DMS153 treated with DMSO at 0.1 percent for 48 hours (cell line): ENCODE data around the gene MITF.
"Not testable (repeated sequence)": the region's sequence is repeated elsewhere in the genome, so short reads cannot be mapped to it uniquely, and the experiment has no call there.

Source experiments
- DNase-seq: peaks from one replicate; lab custom pipeline; 2025; ENCODE audit not compliant: unreplicated experiment; lab: John Stamatoyannopoulos, UW

Gene MITF

GRCh38 chr3:69906351-69906966 is 167.2 kb downstream of the MITF start:
- no peak for DNase-seq

GRCh38 chr3:69907554-69907953 is 168.3 kb downstream of the MITF start:
- DNase-seq, result no peak

DNA sequence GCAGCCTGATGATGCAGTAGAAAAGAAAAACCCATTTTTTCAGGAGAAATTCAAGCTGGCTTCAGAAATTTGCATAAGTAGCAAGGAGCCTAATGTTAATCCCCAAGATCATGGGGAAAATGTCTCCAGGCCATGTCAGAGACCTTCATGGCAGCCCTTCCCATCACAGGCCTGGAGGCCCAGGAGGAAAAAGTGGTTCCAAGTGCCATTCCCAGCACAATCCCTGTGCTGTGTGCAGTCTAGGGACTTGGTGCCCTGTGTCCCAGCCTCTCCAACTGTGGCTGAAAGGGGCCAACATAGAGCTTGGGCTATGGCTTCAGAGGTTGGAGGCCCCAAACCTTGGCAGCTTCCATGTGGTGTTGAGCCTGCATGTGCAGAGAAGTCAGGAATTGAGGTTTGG is 170.6 kb downstream of the MITF start:
- DNase-seq, result not testable (repeated sequence)

- no peak for DNase-seq
Measured at GRCh38 chr3:69913422-69913821, 174.2 kb downstream of the MITF start.

DNA sequence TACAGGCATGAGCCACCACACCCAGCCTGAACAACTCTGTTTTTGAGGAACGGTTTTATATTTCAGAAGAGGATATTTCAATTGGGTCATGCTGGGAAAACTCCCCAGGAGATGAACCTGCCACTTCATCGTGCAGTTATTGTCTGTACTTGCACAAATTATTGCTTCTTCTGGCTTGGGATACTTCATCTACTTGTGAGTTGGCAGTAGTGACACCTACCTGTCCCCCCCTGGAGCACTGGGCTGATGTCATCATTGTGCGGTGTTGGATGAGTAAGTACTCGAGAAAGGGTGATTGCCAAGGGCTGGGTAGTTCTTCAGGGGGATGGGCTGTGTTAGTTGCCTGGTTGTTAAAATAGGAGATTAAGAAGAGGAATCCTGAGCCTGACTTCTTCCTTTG is 175.1 kb downstream of the MITF start:
- DNase-seq, result no peak

- no peak for DNase-seq
Measured at GRCh38 chr3:69915726-69916125, 176.5 kb downstream of the MITF start.

DNA sequence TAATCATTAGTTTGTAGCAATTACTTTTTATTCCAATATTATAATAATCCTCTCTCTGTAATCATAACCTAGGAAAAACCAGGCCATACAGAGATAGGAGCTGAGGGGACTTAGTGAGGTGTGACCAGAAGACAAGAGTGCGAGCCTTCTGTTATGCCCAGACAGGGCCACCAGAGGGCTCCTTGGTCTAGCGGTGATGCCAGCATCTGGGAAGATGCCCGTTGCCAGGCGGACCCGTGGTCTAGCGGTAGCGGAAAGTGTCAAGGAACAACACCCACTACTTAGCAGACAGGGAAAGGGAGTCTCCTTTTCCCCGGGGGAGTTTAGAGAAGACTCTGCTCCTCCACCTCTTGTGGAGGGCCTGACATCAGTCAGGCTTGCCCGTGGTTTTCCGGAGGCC is 180.7 kb downstream of the MITF start:
- DNase-seq, result not testable (repeated sequence)

- DNase-seq, result no peak
Measured at GRCh38 chr3:69921651-69922050, 182.4 kb downstream of the MITF start.

DNA sequence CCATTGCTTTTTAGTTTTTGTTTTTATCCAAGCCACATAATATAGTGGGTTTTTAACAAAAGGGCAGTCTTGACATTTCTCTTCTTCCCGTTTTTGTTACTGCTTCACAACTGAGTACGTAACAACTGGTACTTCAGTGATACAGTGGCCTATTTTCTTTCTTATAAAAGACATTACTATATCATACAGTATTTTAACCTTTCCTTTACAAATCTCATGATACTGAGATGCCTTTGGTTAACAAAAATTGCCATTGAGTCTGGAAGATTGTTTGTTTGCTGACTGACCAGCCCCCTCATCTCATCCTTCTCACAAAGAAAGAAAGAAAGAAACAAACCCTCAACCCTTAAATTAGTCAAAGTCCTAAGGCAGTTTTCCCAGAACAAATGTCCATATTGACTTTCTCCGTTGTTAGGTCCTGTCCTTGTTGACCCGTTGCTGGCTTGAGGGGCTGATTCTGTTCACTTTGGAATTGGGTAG is 183.3 kb downstream of the MITF start:
- DNase-seq, result no peak

- no peak for DNase-seq
Measured at GRCh38 chr3:69925506-69925905, 186.2 kb downstream of the MITF start.

- no peak for DNase-seq
Measured at GRCh38 chr3:69926385-69926784, 187.1 kb downstream of the MITF start.

GRCh38 chr3:69927571-69927970 is 188.3 kb downstream of the MITF start:
- no peak for DNase-seq

DNA sequence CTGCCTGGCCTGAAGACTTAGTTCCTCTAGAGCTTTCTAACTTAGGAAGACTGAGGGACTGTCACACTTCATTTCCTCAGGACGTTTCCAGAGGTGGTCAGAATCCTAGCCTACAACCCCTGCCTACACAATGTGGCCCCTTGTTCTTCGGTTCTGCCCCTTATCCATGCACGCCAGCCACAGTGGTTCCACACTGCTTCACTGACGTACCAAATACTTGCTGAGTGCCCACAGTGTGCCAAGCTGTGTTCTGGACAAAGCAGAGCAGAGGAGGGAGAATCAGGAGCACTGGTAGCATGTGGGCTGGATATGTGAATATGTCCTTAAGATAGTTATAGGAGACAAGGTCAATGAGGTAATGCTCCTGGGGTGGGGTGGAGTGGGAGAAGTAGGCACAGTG is 189.8 kb downstream of the MITF start:
- no peak for DNase-seq

DNA sequence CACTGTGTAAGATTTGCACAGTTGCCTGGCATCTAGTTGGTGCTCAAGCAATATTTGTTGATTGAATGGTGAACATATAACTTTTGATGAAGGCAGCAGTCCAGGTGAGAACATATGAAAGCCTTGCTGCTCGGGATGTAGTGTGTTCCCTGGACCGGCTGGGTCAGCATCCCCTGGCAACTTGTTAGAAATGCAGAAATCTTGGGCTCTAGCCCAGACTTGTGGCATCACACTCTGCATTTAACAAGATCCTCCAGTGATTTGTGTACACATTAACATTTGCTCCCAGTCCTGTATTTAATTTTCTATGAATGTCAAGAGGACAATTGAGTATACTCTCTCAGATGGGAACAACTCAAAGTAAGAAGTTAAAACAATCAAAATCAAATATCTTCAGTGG is 191.3 kb downstream of the MITF start:
- DNase-seq, result no peak

DNA sequence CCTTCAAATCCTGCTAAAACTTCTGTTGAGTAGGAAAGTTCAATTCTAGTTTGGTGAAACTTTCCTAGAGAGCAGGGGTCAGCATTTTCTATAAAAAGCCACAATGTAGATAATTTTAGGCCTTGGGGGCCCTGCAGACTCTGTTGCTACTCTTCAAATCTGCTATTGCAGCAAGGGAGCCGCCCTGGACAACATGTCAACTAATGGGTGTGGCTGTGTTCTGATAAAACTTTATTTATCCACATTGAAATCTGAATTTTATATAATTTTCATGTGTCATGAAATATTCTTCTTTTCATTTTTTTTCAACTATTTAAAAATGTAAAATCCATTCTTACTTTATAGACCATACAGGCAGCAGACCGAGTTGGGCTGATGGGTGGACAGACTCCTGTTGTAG is 192.8 kb downstream of the MITF start:
- DNase-seq, result no peak

DNA sequence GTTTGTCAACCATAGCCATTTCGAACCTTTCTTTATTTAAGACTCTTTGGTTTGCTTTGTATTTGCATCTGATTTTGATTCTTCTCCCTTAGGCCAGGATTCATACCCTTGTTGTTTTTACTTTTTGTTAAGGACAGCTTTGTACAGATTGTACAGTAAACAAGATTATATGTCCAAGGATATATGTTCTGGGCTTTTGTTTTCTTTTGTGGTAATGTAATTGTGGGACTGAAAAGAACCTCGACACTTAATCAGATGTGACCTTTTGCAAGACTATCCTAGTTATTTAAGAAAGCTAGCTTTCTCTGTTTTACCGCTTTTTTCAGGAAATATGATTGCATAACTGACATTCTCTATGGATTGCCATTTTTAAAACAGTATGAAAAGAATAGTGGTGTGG is 193.2 kb downstream of the MITF start:
- no peak for DNase-seq

DNA sequence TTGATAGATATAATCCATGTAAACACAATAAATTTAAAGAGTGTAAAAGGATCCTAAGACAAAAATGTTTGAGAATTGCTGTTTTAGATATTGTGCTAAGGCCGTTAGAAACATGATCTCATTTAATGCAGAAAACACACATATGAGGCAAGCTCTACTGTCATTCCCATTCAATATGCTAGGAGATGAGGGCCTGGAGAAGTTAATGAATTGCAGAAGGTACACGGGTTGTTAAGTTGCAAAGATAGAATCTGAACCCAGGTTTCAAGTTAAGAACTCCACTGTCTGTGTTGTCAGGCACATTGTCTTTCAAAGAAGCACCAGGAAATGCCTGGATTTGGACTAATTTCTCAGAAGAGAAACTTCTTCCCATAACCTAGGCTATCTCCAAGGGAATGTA is 195.1 kb downstream of the MITF start:
- no peak for DNase-seq

GRCh38 chr3:69936266-69936665 is 197.0 kb downstream of the MITF start:
- DNase-seq, result no peak

DNA sequence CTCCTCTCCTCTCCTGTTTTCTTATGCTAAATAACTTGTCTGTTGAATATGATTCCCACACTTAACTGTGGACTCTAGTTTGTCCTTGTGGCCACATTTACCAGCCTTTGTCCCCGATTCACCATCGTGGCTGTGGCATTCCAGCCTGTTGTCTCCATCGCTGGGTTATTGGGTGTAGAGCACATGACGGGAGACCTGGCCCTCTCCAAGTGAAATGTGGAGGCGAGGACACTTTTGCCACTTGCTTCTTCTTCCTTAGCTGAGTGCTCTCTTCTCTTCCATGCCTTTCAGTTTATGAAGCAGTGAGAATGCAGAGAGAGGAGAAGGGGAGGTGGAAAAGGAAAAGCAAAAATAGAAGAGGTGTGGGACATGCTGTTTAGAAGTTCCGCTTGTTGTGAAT is 198.8 kb downstream of the MITF start:
- no peak for DNase-seq

DNA sequence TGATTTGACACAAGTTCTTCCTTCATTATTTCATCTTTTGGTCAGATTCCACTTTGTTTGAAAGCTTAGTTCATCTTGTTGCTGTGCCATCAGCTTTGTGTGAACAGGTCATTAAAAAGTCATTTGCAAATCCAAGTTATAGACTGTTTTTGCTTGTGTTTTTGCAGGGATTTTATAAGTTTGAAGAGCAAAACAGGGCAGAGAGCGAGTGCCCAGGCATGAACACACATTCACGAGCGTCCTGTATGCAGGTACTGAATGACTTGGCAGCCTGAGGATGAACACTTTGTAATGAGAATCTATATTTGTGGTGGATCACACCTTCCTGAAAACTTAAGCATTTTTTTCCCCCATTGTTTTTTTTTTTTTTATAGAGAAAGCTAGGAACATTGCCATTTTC is 199.7 kb downstream of the MITF start:
- no peak for DNase-seq

GRCh38 chr3:69941037-69941436 is 201.8 kb downstream of the MITF start:
- DNase-seq, result no peak

- DNase-seq, result no peak
Measured at GRCh38 chr3:69941439-69942176, 202.3 kb downstream of the MITF start.
